Endodermal cell (in vitro differentiated cells): ENCODE measurements around the gene TOM1L2. TPM values are rescaled to one million over a fixed set of nuclear protein-coding genes. Genes with fewer than 3 reads are reported as not detected.

ENCODE experiments used
- DNase-seq: peaks from one replicate; pipeline ENCODE4 v3.0.0-alpha.2; 2017
- H3K27ac ChIP-seq: 2 replicates; pipeline ENCODE4 v1.5.1; 2013; ENCODE audit warnings: mild to moderate bottlenecking, low read depth, low read length, moderate library complexity
- H3K27me3 ChIP-seq: 2 replicates; pipeline ENCODE4 v1.6.1; 2013; ENCODE audit warnings: mild to moderate bottlenecking, low read length, moderate library complexity; ENCODE audit not compliant: insufficient read depth, control insufficient read depth, poor library complexity, severe bottlenecking
- H3K36me3 ChIP-seq: 2 replicates; pipeline ENCODE4 v1.7.0; 2013; ENCODE audit warnings: mild to moderate bottlenecking, low read length, moderate library complexity; ENCODE audit not compliant: control insufficient read depth, insufficient read depth
- H3K4me1 ChIP-seq: one replicate; pipeline ENCODE4 v1.7.0; 2013; ENCODE audit warnings: low read length; ENCODE audit not compliant: control insufficient read depth, insufficient read depth
- H3K4me3 ChIP-seq: 2 replicates; pipeline ENCODE4 v1.5.1; 2013; ENCODE audit warnings: mild to moderate bottlenecking, low read length, moderate library complexity
- H3K9ac ChIP-seq: 2 replicates; pipeline ENCODE4 v1.6.1; 2013; ENCODE audit warnings: mild to moderate bottlenecking, low read length, moderate library complexity; ENCODE audit not compliant: poor library complexity, severe bottlenecking; ENCODE audit errors: extremely low read depth
- H3K9me3 ChIP-seq: 2 replicates; pipeline ENCODE4 v1.6.1; 2013; ENCODE audit warnings: mild to moderate bottlenecking, low read length, moderate library complexity; ENCODE audit not compliant: control insufficient read depth
- H3K27ac Mint-ChIP-seq: 2 replicates; pipeline ENCODE4 v1.8.0; 2020; ENCODE audit warnings: mixed read lengths
- H3K27me3 Mint-ChIP-seq: 2 replicates; pipeline ENCODE4 v1.8.0; 2021; ENCODE audit warnings: mild to moderate bottlenecking, mixed read lengths; ENCODE audit not compliant: insufficient read depth
- H3K36me3 Mint-ChIP-seq: 2 replicates; pipeline ENCODE4 v1.8.0; 2020; ENCODE audit warnings: low read depth, mixed read lengths
- H3K4me1 Mint-ChIP-seq: 2 replicates; pipeline ENCODE4 v1.8.0; 2020; ENCODE audit warnings: mixed read lengths
- H3K4me3 Mint-ChIP-seq: 2 replicates; pipeline ENCODE4 v1.8.0; 2020; ENCODE audit warnings: mild to moderate bottlenecking, moderate library complexity, mixed read lengths
- H3K9me3 Mint-ChIP-seq: 2 replicates; pipeline ENCODE4 v1.8.0; 2020; ENCODE audit warnings: mild to moderate bottlenecking, mixed read lengths
- WGBS, 2 experiments: methylation state at CpG; one replicate each; pipeline versions ENCODE4 v1.1.5 to v1.1.7; 2013; ENCODE audit warnings: missing lambda C conversion rate in 2 of 2, mixed read lengths in 1 of 2; ENCODE audit not compliant: insufficient coverage in 1 of 2, insufficient read length in 1 of 2; 5-methylcytosine and 5-hydroxymethylcytosine counted together
- total RNA-seq, 2 donors: library from RNA; stranded (reverse); fragmentation: NEBNext Ultra II Directional in 1 of 2; extraction: Animal tissue kit (Norgen Biotek cat#: 25700) in 1 of 2; gene quantifications; 2 replicates in 1 of 2; 3 replicates in 1 of 2; pipeline ENCODE4 v1.2.1, GENCODE V29; 2021
- TF ChIP-seq, protein P1 (sequence below): fragments of 200-600 bp; sonication (generic); conservative IDR thresholded peaks from 2 replicates; pipeline ENCODE4 v1.5.0; 2021; ENCODE audit warnings: antibody characterized with exemption, mild to moderate bottlenecking

The TOM1L2 gene
- total RNA-seq, 2 donors from 2014 or later: 10.2 to 11.5 TPM

DNA sequence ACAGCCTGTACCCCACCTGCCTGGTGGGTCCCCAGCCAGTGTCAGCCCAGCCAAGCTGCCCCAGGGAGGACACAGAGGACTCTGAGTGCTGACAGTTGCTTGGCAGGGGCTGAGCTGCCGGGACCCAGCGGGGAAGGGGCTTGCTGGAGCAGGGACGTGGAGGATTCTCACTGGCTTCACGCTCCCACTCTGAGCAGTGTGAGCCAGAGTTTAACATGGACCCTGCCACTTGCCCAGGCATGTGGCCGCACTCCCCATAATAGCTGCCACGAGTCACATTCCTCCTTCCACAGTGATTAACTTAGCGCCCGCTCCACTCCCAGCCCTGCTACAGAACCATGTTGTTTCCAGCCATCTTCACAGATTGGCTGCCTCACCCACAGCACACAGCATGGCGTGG lies 166.6 kb downstream of the TOM1L2 start:
- Histone ChIP-seq H3K27ac (no peak overlapping the region), H3K9me3 (no peaks in the 10 kb centered on the region), H3K27me3 (no peaks in the 10 kb centered on the region), H3K4me1 (peaks cover 4% of the 10 kb centered on the region), H3K36me3 (peaks cover 39% of the 10 kb centered on the region), H3K4me3 (no peak overlapping the region), H3K9ac (no peak overlapping the region)
- Mint-ChIP-seq H3K9me3 (no peaks in the 10 kb centered on the region), H3K36me3 (peaks cover 37% of the 10 kb centered on the region), H3K4me3 (no peak overlapping the region), H3K27me3 (peaks cover 12% of the 10 kb centered on the region), H3K4me1 (no peaks in the 10 kb centered on the region), H3K27ac (no peak overlapping the region)
- DNase-seq: no peak
- 75 to 90% methylated on average over 8 to 9 of the region's 9 CpGs for WGBS, 2 experiments
- TF ChIP-seq, protein P1, sequence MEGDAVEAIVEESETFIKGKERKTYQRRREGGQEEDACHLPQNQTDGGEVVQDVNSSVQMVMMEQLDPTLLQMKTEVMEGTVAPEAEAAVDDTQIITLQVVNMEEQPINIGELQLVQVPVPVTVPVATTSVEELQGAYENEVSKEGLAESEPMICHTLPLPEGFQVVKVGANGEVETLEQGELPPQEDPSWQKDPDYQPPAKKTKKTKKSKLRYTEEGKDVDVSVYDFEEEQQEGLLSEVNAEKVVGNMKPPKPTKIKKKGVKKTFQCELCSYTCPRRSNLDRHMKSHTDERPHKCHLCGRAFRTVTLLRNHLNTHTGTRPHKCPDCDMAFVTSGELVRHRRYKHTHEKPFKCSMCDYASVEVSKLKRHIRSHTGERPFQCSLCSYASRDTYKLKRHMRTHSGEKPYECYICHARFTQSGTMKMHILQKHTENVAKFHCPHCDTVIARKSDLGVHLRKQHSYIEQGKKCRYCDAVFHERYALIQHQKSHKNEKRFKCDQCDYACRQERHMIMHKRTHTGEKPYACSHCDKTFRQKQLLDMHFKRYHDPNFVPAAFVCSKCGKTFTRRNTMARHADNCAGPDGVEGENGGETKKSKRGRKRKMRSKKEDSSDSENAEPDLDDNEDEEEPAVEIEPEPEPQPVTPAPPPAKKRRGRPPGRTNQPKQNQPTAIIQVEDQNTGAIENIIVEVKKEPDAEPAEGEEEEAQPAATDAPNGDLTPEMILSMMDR: no peak

DNA sequence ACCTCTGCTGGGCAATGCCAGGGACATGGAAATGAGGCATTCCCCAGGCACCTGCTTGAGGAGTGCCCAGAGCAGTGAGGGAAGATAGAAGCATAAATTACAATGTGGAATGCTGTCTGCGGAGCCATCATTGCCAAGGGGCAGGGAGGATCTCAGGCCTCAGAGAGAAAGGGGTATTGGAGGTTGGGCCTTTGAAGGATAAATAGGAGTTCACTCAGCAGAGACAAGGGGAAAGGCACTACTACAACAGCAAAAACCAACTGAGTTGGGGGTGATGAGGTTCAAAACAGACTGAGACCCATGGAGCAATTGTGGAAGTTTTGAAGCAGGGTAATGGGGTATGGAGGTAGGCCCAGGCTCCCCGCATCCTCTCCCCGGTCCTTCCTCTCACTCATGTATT lies 168.2 kb downstream of the TOM1L2 start:
- no peak for DNase-seq
- WGBS, 2 experiments: 96 to 98% methylated on average over 3 of the region's 3 CpGs
- Mint-ChIP-seq H3K36me3 (peaks cover 40% of the 10 kb centered on the region), H3K27me3 (peaks cover 9% of the 10 kb centered on the region), H3K27ac (no peak overlapping the region), H3K4me3 (no peak overlapping the region), H3K4me1 (peaks cover 6% of the 10 kb centered on the region), H3K9me3 (no peaks in the 10 kb centered on the region)
- Histone ChIP-seq H3K9ac (no peak overlapping the region), H3K36me3 (peaks cover 44% of the 10 kb centered on the region), H3K9me3 (no peaks in the 10 kb centered on the region), H3K4me1 (peaks cover under 1% of the 10 kb centered on the region), H3K27me3 (no peaks in the 10 kb centered on the region), H3K27ac (no peak overlapping the region), H3K4me3 (no peak overlapping the region)
- TF ChIP-seq, protein P1: no peak

DNA sequence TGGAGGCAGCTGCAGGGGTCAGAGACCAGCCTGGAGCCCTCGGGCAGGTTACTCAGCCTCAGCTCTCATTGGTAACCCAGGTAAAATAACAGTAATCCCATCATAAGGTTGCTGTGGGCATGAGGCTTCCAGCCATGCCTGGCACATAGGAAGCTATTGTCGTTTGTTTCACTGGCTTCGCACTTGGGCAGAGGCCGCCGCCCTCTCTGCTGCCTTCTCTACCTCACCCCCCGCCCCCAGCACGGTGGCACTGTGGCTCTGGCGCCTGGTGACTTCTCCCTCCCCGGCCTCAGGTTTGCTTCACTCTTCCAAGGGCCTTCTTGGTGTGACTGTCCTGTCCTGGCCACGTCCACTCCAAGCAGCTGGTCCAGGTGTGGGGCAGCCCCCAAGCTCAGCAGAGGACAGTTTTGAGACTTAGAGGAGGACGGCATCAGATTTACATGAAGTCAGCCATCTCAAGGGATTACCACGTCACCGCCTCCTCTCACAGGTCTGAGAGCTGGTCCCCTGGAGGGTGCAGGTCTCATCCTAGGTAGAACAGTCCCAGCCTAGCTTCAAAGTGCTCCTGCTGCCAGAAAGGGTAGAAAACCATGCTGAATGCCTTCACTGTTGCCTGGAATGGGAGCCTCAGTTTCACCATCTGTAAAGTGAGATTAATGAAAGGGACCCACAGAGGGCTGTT lies 170.3 kb downstream of the TOM1L2 start:
- TF ChIP-seq, protein P1: no peak
- no peak for DNase-seq
- Histone ChIP-seq H3K9me3 (no peaks in the 10 kb centered on the region), H3K36me3 (peaks cover 42% of the 10 kb centered on the region), H3K9ac (no peak overlapping the region), H3K27ac (no peak overlapping the region), H3K4me3 (no peak overlapping the region), H3K27me3 (no peaks in the 10 kb centered on the region), H3K4me1 (peaks cover 3% of the 10 kb centered on the region)
- Mint-ChIP-seq H3K9me3 (no peaks in the 10 kb centered on the region), H3K36me3 (peaks cover 40% of the 10 kb centered on the region), H3K4me3 (no peak overlapping the region), H3K27ac (peak overlapping the region; percentile 23), H3K27me3 (no peaks in the 10 kb centered on the region), H3K4me1 (peaks cover 6% of the 10 kb centered on the region)
- whole genome bisulfite sequencing, 2 experiments: 91 to 98% methylated on average over 7 to 13 of the region's 13 CpGs
